Measurements from ENCODE around the gene NEU1. TPM values are rescaled to one million over a fixed set of nuclear protein-coding genes. Genes with fewer than 3 reads are reported as not detected.
A peak's percentile ranks its signal among the peaks of the same experiment; 100 is the strongest.

The NEU1 gene
- polyA plus RNA-seq, 1 donor (not counting 4 experiments of a cell fraction or from before 2014, with no cell fraction given), result 27.9 TPM

- H3K9me3 ChIP-seq (ENCODE audit: control insufficient read depth, low read depth, low read length), result no peaks in the 10 kb centered on the region
- dilution Hi-C loops (cut with MboI; ENCODE audit: extremely low pct_ligation_motif_present, low sequenced_read_pairs), result no loop called here
- peak; percentile 20 for FAIRE-seq
- H3K4me2 ChIP-seq (ENCODE audit: control insufficient read depth, extremely low read depth, insufficient read depth, low read depth, low read length), result peak overlapping the region; percentile 95
- no peaks in the 10 kb centered on the region for H3K9me1 ChIP-seq (ENCODE audit: control insufficient read depth, extremely low read depth, insufficient read depth, low read length)
- peaks cover 1 to 5% of the 10 kb centered on the region in 2 experiments for H3K36me3 ChIP-seq (ENCODE audit: control insufficient read depth in 2 of 2, extremely low read depth in 1 of 2, insufficient read depth in 2 of 2, low read length in 2 of 2)
- DNase-seq (ENCODE audit: low read depth, low spot score), result no peak
- peaks cover 13% of the 10 kb centered on the region for H3K4me1 ChIP-seq (ENCODE audit: control insufficient read depth, extremely low read depth, insufficient read depth, low read length)
- H3K27me3 ChIP-seq (ENCODE audit: control insufficient read depth, extremely low read depth, insufficient read depth, low read length), result no peaks in the 10 kb centered on the region
- H4K20me1 ChIP-seq (ENCODE audit: control insufficient read depth, extremely low read depth, insufficient read depth, low read length), result no peaks in the 10 kb centered on the region
- peak overlapping the region; percentile 74 for H3K27ac ChIP-seq (ENCODE audit: control insufficient read depth, insufficient read depth, low read length)
- H3K4me3 ChIP-seq (ENCODE audit: control insufficient read depth in 2 of 3, extremely low read depth in 1 of 3, insufficient read depth in 2 of 3, low read depth in 1 of 3, low read length in 3 of 3), result peak overlapping the region; percentile 83 to 88 (median 85)
- H3K79me2 ChIP-seq (ENCODE audit: control insufficient read depth, insufficient read depth, low read length), result no peaks in the 10 kb centered on the region
- H2AFZ ChIP-seq (ENCODE audit: control insufficient read depth, low read length), result peak overlapping the region; percentile 89
- TF ChIP-seq EZH2 (IDR thresholded peaks at IDR 0.05; ENCODE audit: low read length) (no peak), CTCF (optimal IDR thresholded peaks at IDR 0.05 in 1 of 3, IDR thresholded peaks at IDR 0.05 in 1 of 3, conservative IDR thresholded peaks at IDR 0.05 in 1 of 3; ENCODE audit: extremely low read depth in 1 of 3, insufficient read depth in 2 of 3, low read length in 3 of 3) (peak in 1 of 3 experiments; percentile 11)
- peak overlapping the region; percentile 80 for H3K9ac ChIP-seq (ENCODE audit: control insufficient read depth, extremely low read depth, insufficient read depth, low read length)
These were observed 35.9 kb upstream of the NEU1 start for GRCh38 chr6:31898383-31899011.

GRCh38 chr6:31897612-31898382 is 35.2 kb upstream of the NEU1 start, which contains the start of gene EHMT2:
TSS of gene EHMT2 (minus strand) at chr6:31897698. CDS start at chr6:31897677, 21 bp downstream.
- H3K79me2 ChIP-seq (ENCODE audit: control insufficient read depth, insufficient read depth, low read length), result no peaks in the 10 kb centered on the region

More at GRCh38 chr6:31897612-31898382, 35.2 kb upstream of the NEU1 start, which contains the start of gene EHMT2:
- peaks cover 5% of the 10 kb centered on the region in 2 experiments for H3K36me3 ChIP-seq (ENCODE audit: control insufficient read depth in 2 of 2, extremely low read depth in 1 of 2, insufficient read depth in 2 of 2, low read length in 2 of 2)
- TF ChIP-seq CTCF (optimal IDR thresholded peaks at IDR 0.05 in 1 of 3, IDR thresholded peaks at IDR 0.05 in 1 of 3, conservative IDR thresholded peaks at IDR 0.05 in 1 of 3; ENCODE audit: extremely low read depth in 1 of 3, insufficient read depth in 2 of 3, low read length in 3 of 3) (no peak), EZH2 (IDR thresholded peaks at IDR 0.05; ENCODE audit: low read length) (no peak)
- no peaks in the 10 kb centered on the region for H3K9me3 ChIP-seq (ENCODE audit: control insufficient read depth, low read depth, low read length)
- dilution Hi-C loops (cut with MboI; ENCODE audit: extremely low pct_ligation_motif_present, low sequenced_read_pairs), result no loop called here
- H3K9me1 ChIP-seq (ENCODE audit: control insufficient read depth, extremely low read depth, insufficient read depth, low read length), result no peaks in the 10 kb centered on the region
- peaks cover 13% of the 10 kb centered on the region for H3K4me1 ChIP-seq (ENCODE audit: control insufficient read depth, extremely low read depth, insufficient read depth, low read length)
- H3K4me3 ChIP-seq (ENCODE audit: control insufficient read depth in 2 of 3, extremely low read depth in 1 of 3, insufficient read depth in 2 of 3, low read depth in 1 of 3, low read length in 3 of 3), result peak within 1 kb of the TSS; percentile 83 to 88 (median 85)
- H3K27ac ChIP-seq (ENCODE audit: control insufficient read depth, insufficient read depth, low read length), result peak within 1 kb of the TSS; percentile 74
- H4K20me1 ChIP-seq (ENCODE audit: control insufficient read depth, extremely low read depth, insufficient read depth, low read length), result no peaks in the 10 kb centered on the region
- no peaks in the 10 kb centered on the region for H3K27me3 ChIP-seq (ENCODE audit: control insufficient read depth, extremely low read depth, insufficient read depth, low read length)
- DNase-seq (ENCODE audit: low read depth, low spot score) (no peak), FAIRE-seq (no peak)
- H3K4me2 ChIP-seq (ENCODE audit: control insufficient read depth, extremely low read depth, insufficient read depth, low read depth, low read length), result peak within 1 kb of the TSS; percentile 95
- H3K9ac ChIP-seq (ENCODE audit: control insufficient read depth, extremely low read depth, insufficient read depth, low read length), result peak within 1 kb of the TSS; percentile 80
- peak within 1 kb of the TSS; percentile 89 for H2AFZ ChIP-seq (ENCODE audit: control insufficient read depth, low read length)

Data from keratinocyte (primary cell).